Right lung (tissue), 5 donors: ENCODE data around the gene MYO18A. TPM values are rescaled to one million over a fixed set of nuclear protein-coding genes. Genes with fewer than 3 reads are reported as not detected.
"Not testable (repeated sequence)": the region's sequence is repeated elsewhere in the genome, so short reads cannot be mapped to it uniquely, and the experiment has no call there.

Source experiments
- DNase-seq, 2 donors: peaks; one replicate each; pipeline ENCODE4 v3.0.0-alpha.2; 2013
- polyA plus RNA-seq, 5 donors: library from polyadenylated mRNA; unstranded; fragments of 120-200 nt; gene quantifications; one replicate each; pipeline versions ENCODE4 v1.2.1 to v1.2.3, GENCODE V29; 2013; ENCODE audit warnings: inconsistent platforms in 1 of 5, low replicate concordance in 1 of 5; ENCODE audit not compliant: insufficient read length in 5 of 5, insufficient read depth in 1 of 5

Gene MYO18A
- polyA plus RNA-seq, 5 donors: 34.2 to 45.8 (median 38.0) TPM

- DNase-seq: peak; percentile 94 to 95
Measured at GRCh38 chr17:29148790-29149430, 31.3 kb downstream of the MYO18A start.

- no peak for DNase-seq
Measured at GRCh38 chr17:29148257-29148789, 31.9 kb downstream of the MYO18A start.

- no peak for DNase-seq
Measured at GRCh38 chr17:29147682-29148081, 32.5 kb downstream of the MYO18A start.

GRCh38 chr17:29147228-29147627 is 33.0 kb downstream of the MYO18A start:
- not testable (repeated sequence) for DNase-seq

GRCh38 chr17:29146369-29146972 is 33.7 kb downstream of the MYO18A start:
- no peak for DNase-seq

GRCh38 chr17:29145289-29146073 is 34.7 kb downstream of the MYO18A start:
- DNase-seq: peak; percentile 50 to 51

GRCh38 chr17:29143894-29144293 is 36.3 kb downstream of the MYO18A start:
- no peak for DNase-seq

- no peak for DNase-seq
Measured at GRCh38 chr17:29141514-29141876, 38.7 kb downstream of the MYO18A start.

- peak in 1 of 2 donors; percentile 26 for DNase-seq
Measured at GRCh38 chr17:29140631-29141513, 39.3 kb downstream of the MYO18A start.

GRCh38 chr17:29140051-29140621 is 40.1 kb downstream of the MYO18A start:
- DNase-seq: peak; percentile 67 to 74

GRCh38 chr17:29138971-29139691 is 41.1 kb downstream of the MYO18A start:
- no peak for DNase-seq

- DNase-seq: no peak
Measured at GRCh38 chr17:29138184-29138955, 41.8 kb downstream of the MYO18A start.

- DNase-seq: no peak
Measured at GRCh38 chr17:29136998-29137730, 43.0 kb downstream of the MYO18A start.

GRCh38 chr17:29135464-29135863 is 44.7 kb downstream of the MYO18A start:
- no peak for DNase-seq

GRCh38 chr17:29133121-29133713 is 47.0 kb downstream of the MYO18A start:
- no peak for DNase-seq

- DNase-seq: no peak
Measured at GRCh38 chr17:29131814-29132682, 48.1 kb downstream of the MYO18A start.

- DNase-seq: no peak
Measured at GRCh38 chr17:29129731-29130130, 50.5 kb downstream of the MYO18A start.

GRCh38 chr17:29127840-29128239 is 52.4 kb downstream of the MYO18A start:
- DNase-seq: no peak
